ENCODE measurements around the gene FIS1. TPM values are rescaled to one million over a fixed set of nuclear protein-coding genes. Genes with fewer than 3 reads are reported as not detected.
"Not testable (repeated sequence)": the region's sequence is repeated elsewhere in the genome, so short reads cannot be mapped to it uniquely, and the experiment has no call there.

The FIS1 gene
- total and polyA plus RNA-seq, 4 donors: 146 to 333 (median 224) TPM

DNA sequence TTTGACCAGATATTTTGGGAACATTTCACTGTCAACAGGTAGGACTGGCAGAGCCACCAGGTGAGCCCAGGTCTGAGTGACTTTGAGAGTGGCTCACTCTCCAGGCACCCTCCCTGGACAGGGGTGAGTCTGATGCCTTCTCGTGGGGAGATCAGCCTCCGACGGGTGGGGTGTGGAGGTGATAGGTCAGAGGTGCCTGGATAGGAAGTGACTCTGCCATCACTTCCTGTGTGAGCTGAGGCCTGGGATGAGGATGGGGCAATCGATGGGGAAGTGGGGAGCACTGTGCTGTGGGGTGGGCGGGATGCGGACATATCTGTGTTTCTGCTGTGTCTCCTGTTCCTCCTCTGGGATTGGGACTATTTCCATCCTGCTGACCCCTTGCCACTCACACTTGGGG, 42.2 kb upstream of the FIS1 start:
- Histone ChIP-seq H3K27ac (ENCODE audit: low read depth in 1 of 2, low read length in 2 of 2) (no peak overlapping the region), H3K36me3 (ENCODE audit: control insufficient read depth in 1 of 2, insufficient read depth in 2 of 2, low read length in 1 of 2) (no peaks in the 10 kb centered on the region), H3K4me1 (ENCODE audit: control insufficient read depth in 1 of 2, insufficient read depth in 2 of 2, low read length in 2 of 2) (no peaks in the 10 kb centered on the region), H3K4me3 (ENCODE audit: low read length in 2 of 2) (no peak overlapping the region), H3K27me3 (ENCODE audit: control insufficient read depth in 1 of 2, insufficient read depth in 2 of 2, low read length in 1 of 2) (no peaks in the 10 kb centered on the region), H3K9me3 (ENCODE audit: control insufficient read depth, low read length) (peaks cover 2% of the 10 kb centered on the region)
- ATAC-seq (ENCODE audit: low FRiP score) (no peak), DNase-seq (no peak)
- WGBS, 2 donors: 75 to 84% methylated on average over 6 of the region's 6 CpGs
- intact Hi-C loops (cut with DNase I): no loop called here

- DNase-seq; H3K4me1 ChIP-seq (ENCODE audit: control insufficient read depth in 1 of 2, insufficient read depth in 2 of 2, low read length in 2 of 2); H3K27ac ChIP-seq (ENCODE audit: low read depth in 1 of 2, low read length in 2 of 2); H3K9me3 ChIP-seq (ENCODE audit: control insufficient read depth, low read length); H3K27me3 ChIP-seq (ENCODE audit: control insufficient read depth in 1 of 2, insufficient read depth in 2 of 2, low read length in 1 of 2); ATAC-seq (ENCODE audit: low FRiP score); H3K4me3 ChIP-seq (ENCODE audit: low read length in 2 of 2); H3K36me3 ChIP-seq (ENCODE audit: control insufficient read depth in 1 of 2, insufficient read depth in 2 of 2, low read length in 1 of 2); intact Hi-C loops (cut with DNase I): not testable (repeated sequence)
- 74 to 81% methylated on average over 3 of the region's 3 CpGs for WGBS, 2 donors
Observed at GRCh38 chr7:101285880-101286279, 41.0 kb upstream of the FIS1 start.

DNA sequence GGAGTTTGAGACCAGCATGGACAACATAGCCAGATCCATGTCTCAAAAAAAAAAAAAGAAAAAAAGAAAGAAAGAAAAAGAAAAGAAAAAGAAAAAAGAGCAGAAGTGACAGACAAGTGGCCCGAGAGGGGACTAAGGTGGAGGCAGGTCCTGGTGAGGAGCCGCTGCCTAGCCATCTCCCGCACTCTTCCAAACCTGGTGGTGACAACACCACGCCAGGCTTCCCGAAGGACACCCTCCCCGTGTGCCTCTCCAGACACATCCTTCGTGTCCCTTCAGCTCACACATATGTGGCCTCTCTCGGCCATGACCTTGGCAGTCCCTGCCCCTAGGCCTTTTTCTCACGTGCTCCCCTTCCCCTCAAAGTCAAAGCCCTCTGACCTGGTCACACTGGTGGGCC, 40.3 kb upstream of the FIS1 start:
- Histone ChIP-seq H3K4me3 (ENCODE audit: low read length in 2 of 2) (no peak overlapping the region), H3K36me3 (ENCODE audit: control insufficient read depth in 1 of 2, insufficient read depth in 2 of 2, low read length in 1 of 2) (no peaks in the 10 kb centered on the region), H3K27me3 (ENCODE audit: control insufficient read depth in 1 of 2, insufficient read depth in 2 of 2, low read length in 1 of 2) (no peaks in the 10 kb centered on the region), H3K9me3 (ENCODE audit: control insufficient read depth, low read length) (peaks cover 2% of the 10 kb centered on the region), H3K4me1 (ENCODE audit: control insufficient read depth in 1 of 2, insufficient read depth in 2 of 2, low read length in 2 of 2) (no peaks in the 10 kb centered on the region), H3K27ac (ENCODE audit: low read depth in 1 of 2, low read length in 2 of 2) (no peak overlapping the region)
- 84 to 88% methylated on average over 9 of the region's 9 CpGs for WGBS, 2 donors
- ATAC-seq (ENCODE audit: low FRiP score) (no peak), DNase-seq (no peak)
- intact Hi-C loops (cut with DNase I): no loop called here

GRCh38 chr7:101280912-101281311, 36.0 kb upstream of the FIS1 start:
- H3K27ac ChIP-seq (ENCODE audit: low read depth in 1 of 2, low read length in 2 of 2); H3K4me1 ChIP-seq (ENCODE audit: control insufficient read depth in 1 of 2, insufficient read depth in 2 of 2, low read length in 2 of 2); H3K27me3 ChIP-seq (ENCODE audit: control insufficient read depth in 1 of 2, insufficient read depth in 2 of 2, low read length in 1 of 2); DNase-seq; H3K9me3 ChIP-seq (ENCODE audit: control insufficient read depth, low read length); ATAC-seq (ENCODE audit: low FRiP score); H3K36me3 ChIP-seq (ENCODE audit: control insufficient read depth in 1 of 2, insufficient read depth in 2 of 2, low read length in 1 of 2); H3K4me3 ChIP-seq (ENCODE audit: low read length in 2 of 2): not testable (repeated sequence)
- WGBS, 2 donors: 86 to 87% methylated on average over 8 of the region's 8 CpGs
- intact Hi-C loops (cut with DNase I): loop anchor here in 1 of 2 donors (5.0 kb wide), 1 partner anchor 134 kb away; no protein-coding TSS in a partner anchor

- intact Hi-C loops (cut with DNase I): no loop called here
- no peak for ATAC-seq (ENCODE audit: low FRiP score)
- no peak overlapping the region for H3K4me3 ChIP-seq (ENCODE audit: low read length in 2 of 2)
- DNase-seq: no peak
- no peaks in the 10 kb centered on the region for H3K27me3 ChIP-seq (ENCODE audit: control insufficient read depth in 1 of 2, insufficient read depth in 2 of 2, low read length in 1 of 2)
- 77% methylated on average over 24 of the region's 24 CpGs for WGBS, 2 donors
- H3K4me1 ChIP-seq (ENCODE audit: control insufficient read depth in 1 of 2, insufficient read depth in 2 of 2, low read length in 2 of 2): no peaks in the 10 kb centered on the region
- no peaks in the 10 kb centered on the region for H3K36me3 ChIP-seq (ENCODE audit: control insufficient read depth in 1 of 2, insufficient read depth in 2 of 2, low read length in 1 of 2)
- H3K9me3 ChIP-seq (ENCODE audit: control insufficient read depth, low read length): no peaks in the 10 kb centered on the region
- H3K27ac ChIP-seq (ENCODE audit: low read depth in 1 of 2, low read length in 2 of 2): no peak overlapping the region
Observed at GRCh38 chr7:101278461-101279292, 33.8 kb upstream of the FIS1 start.

GRCh38 chr7:101277155-101277554, 32.3 kb upstream of the FIS1 start:
- no peak overlapping the region for H3K27ac ChIP-seq (ENCODE audit: low read depth in 1 of 2, low read length in 2 of 2)
- no peaks in the 10 kb centered on the region for H3K27me3 ChIP-seq (ENCODE audit: control insufficient read depth in 1 of 2, insufficient read depth in 2 of 2, low read length in 1 of 2)
- WGBS, 2 donors: 69 to 73% methylated on average over 9 of the region's 9 CpGs
- no peaks in the 10 kb centered on the region for H3K9me3 ChIP-seq (ENCODE audit: control insufficient read depth, low read length)
- H3K4me1 ChIP-seq (ENCODE audit: control insufficient read depth in 1 of 2, insufficient read depth in 2 of 2, low read length in 2 of 2): no peaks in the 10 kb centered on the region
- intact Hi-C loops (cut with DNase I): no loop called here
- ATAC-seq (ENCODE audit: low FRiP score): no peak
- H3K36me3 ChIP-seq (ENCODE audit: control insufficient read depth in 1 of 2, insufficient read depth in 2 of 2, low read length in 1 of 2): no peaks in the 10 kb centered on the region
- DNase-seq: no peak
- H3K4me3 ChIP-seq (ENCODE audit: low read length in 2 of 2): no peak overlapping the region

DNA sequence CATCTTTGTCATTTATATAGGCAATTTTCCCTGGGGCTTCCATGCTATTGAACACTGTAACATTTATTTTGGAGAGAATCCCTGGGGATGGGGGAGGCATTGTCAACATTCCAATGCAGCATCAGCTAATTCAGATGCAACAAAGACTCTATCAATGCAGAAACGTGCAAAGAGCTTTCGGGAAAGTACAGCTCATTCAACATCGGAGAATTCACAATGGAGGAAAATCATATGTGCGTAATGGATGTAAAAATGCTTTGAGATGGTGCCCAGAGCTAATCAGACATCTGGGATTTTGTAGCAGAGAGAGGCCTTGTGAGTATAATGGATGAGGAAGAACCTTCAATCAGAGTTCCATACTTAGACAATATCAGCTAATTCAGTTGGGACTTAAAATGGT, 28.3 kb upstream of the FIS1 start:
- no peak for ATAC-seq (ENCODE audit: low FRiP score)
- WGBS, 2 donors: 49 to 65% methylated on average over 4 of the region's 4 CpGs

DNA sequence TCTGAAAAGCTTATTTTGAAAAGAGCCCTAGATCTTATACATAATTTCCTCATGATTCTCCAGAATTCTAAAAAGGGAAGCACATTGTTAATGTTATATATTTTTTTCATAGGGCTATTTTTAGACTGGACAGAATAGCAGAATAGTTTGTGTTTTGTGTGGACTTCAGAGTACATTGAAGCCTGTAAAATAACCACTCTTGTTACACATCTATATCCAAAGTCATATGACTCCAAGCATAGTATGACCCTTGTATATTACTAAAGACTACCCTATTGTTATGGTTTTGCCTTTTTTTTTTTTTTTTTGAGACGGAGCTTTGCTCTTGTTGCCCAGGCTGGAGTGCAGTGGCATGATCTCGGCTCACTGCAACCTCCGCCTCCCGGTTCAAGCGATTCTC, 26.1 kb upstream of the FIS1 start:
- WGBS, 2 donors: 53 to 58% methylated on average over 5 of the region's 5 CpGs
- H3K9me3 ChIP-seq (ENCODE audit: control insufficient read depth, low read length): no peaks in the 10 kb centered on the region
- no peaks in the 10 kb centered on the region for H3K27me3 ChIP-seq (ENCODE audit: control insufficient read depth in 1 of 2, insufficient read depth in 2 of 2, low read length in 1 of 2)
- H3K27ac ChIP-seq (ENCODE audit: low read depth in 1 of 2, low read length in 2 of 2): no peak overlapping the region
- ATAC-seq (ENCODE audit: low FRiP score) (no peak), DNase-seq (no peak)
- intact Hi-C loops (cut with DNase I): no loop called here
- no peak overlapping the region for H3K4me3 ChIP-seq (ENCODE audit: low read length in 2 of 2)
- H3K36me3 ChIP-seq (ENCODE audit: control insufficient read depth in 1 of 2, insufficient read depth in 2 of 2, low read length in 1 of 2): no peaks in the 10 kb centered on the region
- H3K4me1 ChIP-seq (ENCODE audit: control insufficient read depth in 1 of 2, insufficient read depth in 2 of 2, low read length in 2 of 2): no peaks in the 10 kb centered on the region

More for the DNA sequence above, 28.3 kb upstream of the FIS1 start:
- Histone ChIP-seq H3K27me3 (ENCODE audit: control insufficient read depth in 1 of 2, insufficient read depth in 2 of 2, low read length in 1 of 2) (no peaks in the 10 kb centered on the region), H3K9me3 (ENCODE audit: control insufficient read depth, low read length) (no peaks in the 10 kb centered on the region), H3K27ac (ENCODE audit: low read depth in 1 of 2, low read length in 2 of 2) (no peak overlapping the region), H3K4me1 (ENCODE audit: control insufficient read depth in 1 of 2, insufficient read depth in 2 of 2, low read length in 2 of 2) (no peaks in the 10 kb centered on the region), H3K4me3 (ENCODE audit: low read length in 2 of 2) (no peak overlapping the region), H3K36me3 (ENCODE audit: control insufficient read depth in 1 of 2, insufficient read depth in 2 of 2, low read length in 1 of 2) (no peaks in the 10 kb centered on the region)
- intact Hi-C loops (cut with DNase I): no loop called here
- no peak for DNase-seq

GRCh38 chr7:101269664-101270063, 24.8 kb upstream of the FIS1 start:
- ATAC-seq (ENCODE audit: low FRiP score) (no peak), DNase-seq (no peak)
- intact Hi-C loops (cut with DNase I): no loop called here
- H3K27me3 ChIP-seq (ENCODE audit: control insufficient read depth in 1 of 2, insufficient read depth in 2 of 2, low read length in 1 of 2): no peaks in the 10 kb centered on the region
- no peak overlapping the region for H3K27ac ChIP-seq (ENCODE audit: low read depth in 1 of 2, low read length in 2 of 2)
- no peaks in the 10 kb centered on the region for H3K36me3 ChIP-seq (ENCODE audit: control insufficient read depth in 1 of 2, insufficient read depth in 2 of 2, low read length in 1 of 2)
- no peaks in the 10 kb centered on the region for H3K9me3 ChIP-seq (ENCODE audit: control insufficient read depth, low read length)
- WGBS, 2 donors: 85 to 90% methylated on average over 21 of the region's 21 CpGs
- H3K4me1 ChIP-seq (ENCODE audit: control insufficient read depth in 1 of 2, insufficient read depth in 2 of 2, low read length in 2 of 2): no peaks in the 10 kb centered on the region
- no peak overlapping the region for H3K4me3 ChIP-seq (ENCODE audit: low read length in 2 of 2)

All from aorta (tissue), 5 donors.